ENCODE data around the gene NLRC5. TPM values are rescaled to one million over a fixed set of nuclear protein-coding genes. Genes with fewer than 3 reads are reported as not detected.

The NLRC5 gene
- total RNA-seq, 1 donor from 2014 or later: 29.9 TPM

- H4K20me1 ChIP-seq (ENCODE audit: insufficient read depth, low read length): no peaks in the 10 kb centered on the region
- FAIRE-seq (no peak), DNase-seq (ENCODE audit: low read depth) (no peak)
- H3K27ac ChIP-seq (ENCODE audit: low read depth, low read length): no peak overlapping the region
- no peak overlapping the region for H2AFZ ChIP-seq (ENCODE audit: low read depth, low read length)
- Mint-ChIP-seq H3K36me3 (ENCODE audit: low read depth, unreplicated experiment) (no peaks in the 10 kb centered on the region), H3K4me1 (ENCODE audit: low read depth, unreplicated experiment) (peaks cover 14% of the 10 kb centered on the region), H3K9me3 (ENCODE audit: unreplicated experiment) (peaks cover 4% of the 10 kb centered on the region), H3K27me3 (ENCODE audit: low read depth, unreplicated experiment) (peaks cover 14% of the 10 kb centered on the region), H3K4me3 (ENCODE audit: unreplicated experiment) (no peak overlapping the region), H3K27ac (ENCODE audit: unreplicated experiment) (no peak overlapping the region)
- H3K27me3 ChIP-seq (ENCODE audit: insufficient read depth, low read length): no peaks in the 10 kb centered on the region
- peaks cover 18% of the 10 kb centered on the region for H3K4me1 ChIP-seq (ENCODE audit: insufficient read depth, low read length)
- H3K79me2 ChIP-seq (ENCODE audit: insufficient read depth, low read length): no peaks in the 10 kb centered on the region
- H3K4me3 ChIP-seq (ENCODE audit: insufficient read depth, low read depth, low read length): no peak overlapping the region
- no peak overlapping the region for H3K4me2 ChIP-seq (ENCODE audit: low read length)
- no peaks in the 10 kb centered on the region for H3K36me3 ChIP-seq (ENCODE audit: insufficient read depth, low read length)
- no peaks in the 10 kb centered on the region for H3K9me3 ChIP-seq (ENCODE audit: insufficient read depth, low read depth, low read length)
- no peak overlapping the region for H3K9ac ChIP-seq (ENCODE audit: low read length)
- TF ChIP-seq CTCF (IDR thresholded peaks at IDR 0.05; ENCODE audit: insufficient read depth, low read depth, low read length) (no peak), EZH2 (IDR thresholded peaks at IDR 0.05; ENCODE audit: insufficient read depth, low read length) (no peak)
These were observed 19.6 kb upstream of the NLRC5 start for GRCh38 chr16:56969769-56970168.

- Histone ChIP-seq H3K79me2 (ENCODE audit: insufficient read depth, low read length) (no peaks in the 10 kb centered on the region), H3K4me2 (ENCODE audit: low read length) (no peak overlapping the region), H3K4me3 (ENCODE audit: insufficient read depth, low read depth, low read length) (no peak overlapping the region), H3K36me3 (ENCODE audit: insufficient read depth, low read length) (no peaks in the 10 kb centered on the region), H3K27ac (ENCODE audit: low read depth, low read length) (no peak overlapping the region), H3K4me1 (ENCODE audit: insufficient read depth, low read length) (peaks cover 4% of the 10 kb centered on the region), H3K9me3 (ENCODE audit: insufficient read depth, low read depth, low read length) (no peaks in the 10 kb centered on the region), H3K9ac (ENCODE audit: low read length) (no peak overlapping the region), H2AFZ (ENCODE audit: low read depth, low read length) (no peak overlapping the region), H4K20me1 (ENCODE audit: insufficient read depth, low read length) (no peaks in the 10 kb centered on the region), H3K27me3 (ENCODE audit: insufficient read depth, low read length) (no peaks in the 10 kb centered on the region)
- FAIRE-seq (no peak), DNase-seq (ENCODE audit: low read depth) (no peak)
- Mint-ChIP-seq H3K4me3 (ENCODE audit: unreplicated experiment) (no peak overlapping the region), H3K27me3 (ENCODE audit: low read depth, unreplicated experiment) (peaks cover 27% of the 10 kb centered on the region), H3K27ac (ENCODE audit: unreplicated experiment) (no peak overlapping the region), H3K4me1 (ENCODE audit: low read depth, unreplicated experiment) (peaks cover 3% of the 10 kb centered on the region), H3K9me3 (ENCODE audit: unreplicated experiment) (peaks cover 3% of the 10 kb centered on the region), H3K36me3 (ENCODE audit: low read depth, unreplicated experiment) (peaks cover 2% of the 10 kb centered on the region)
- TF ChIP-seq EZH2 (IDR thresholded peaks at IDR 0.05; ENCODE audit: insufficient read depth, low read length): no peak
- TF ChIP-seq CTCF (IDR thresholded peaks at IDR 0.05; ENCODE audit: insufficient read depth, low read depth, low read length): no peak
These were observed 18.2 kb upstream of the NLRC5 start for GRCh38 chr16:56970934-56971767.

DNA sequence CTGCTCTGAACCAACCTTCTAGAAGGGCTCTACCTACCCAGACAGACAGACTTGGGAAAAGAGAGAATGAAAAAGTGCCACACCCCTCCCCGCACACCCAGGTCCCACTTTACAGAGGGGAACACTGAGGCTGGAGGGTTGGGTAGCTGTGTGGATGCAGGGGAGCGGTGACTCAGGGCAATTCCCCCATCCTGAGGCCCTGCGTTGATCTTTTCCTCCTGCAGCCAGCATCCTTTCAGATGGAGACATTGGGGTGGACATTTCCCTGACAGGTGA, 17.7 kb upstream of the NLRC5 start:
- FAIRE-seq (no peak), DNase-seq (ENCODE audit: low read depth) (no peak)
- peaks cover 3% of the 10 kb centered on the region for H3K9me3 Mint-ChIP-seq (ENCODE audit: unreplicated experiment)
- peaks cover 2% of the 10 kb centered on the region for H3K36me3 Mint-ChIP-seq (ENCODE audit: low read depth, unreplicated experiment)
- Histone ChIP-seq H3K4me2 (ENCODE audit: low read length) (no peak overlapping the region), H3K9ac (ENCODE audit: low read length) (no peak overlapping the region), H3K79me2 (ENCODE audit: insufficient read depth, low read length) (no peaks in the 10 kb centered on the region), H4K20me1 (ENCODE audit: insufficient read depth, low read length) (no peaks in the 10 kb centered on the region), H2AFZ (ENCODE audit: low read depth, low read length) (no peak overlapping the region), H3K36me3 (ENCODE audit: insufficient read depth, low read length) (no peaks in the 10 kb centered on the region), H3K9me3 (ENCODE audit: insufficient read depth, low read depth, low read length) (no peaks in the 10 kb centered on the region), H3K4me1 (ENCODE audit: insufficient read depth, low read length) (peaks cover 3% of the 10 kb centered on the region), H3K27me3 (ENCODE audit: insufficient read depth, low read length) (no peaks in the 10 kb centered on the region), H3K4me3 (ENCODE audit: insufficient read depth, low read depth, low read length) (no peak overlapping the region), H3K27ac (ENCODE audit: low read depth, low read length) (no peak overlapping the region)
- H3K4me1 Mint-ChIP-seq (ENCODE audit: low read depth, unreplicated experiment): no peaks in the 10 kb centered on the region
- TF ChIP-seq EZH2 (IDR thresholded peaks at IDR 0.05; ENCODE audit: insufficient read depth, low read length) (no peak), CTCF (IDR thresholded peaks at IDR 0.05; ENCODE audit: insufficient read depth, low read depth, low read length) (no peak)
- H3K27ac Mint-ChIP-seq (ENCODE audit: unreplicated experiment): no peak overlapping the region
- peaks cover 29% of the 10 kb centered on the region for H3K27me3 Mint-ChIP-seq (ENCODE audit: low read depth, unreplicated experiment)
- no peak overlapping the region for H3K4me3 Mint-ChIP-seq (ENCODE audit: unreplicated experiment)
